OCI-LY3 (cell line): ENCODE measurements around the gene SND1.

ENCODE experiments used
- EZH2phosphoT487 ChIP-seq: fragments of 200-600 bp; shearing (Covaris generic); IDR thresholded peaks from 2 replicates; pipeline ENCODE4 v1.6.1; 2018; ENCODE audit warnings: antibody characterized with exemption, mixed run types, low read depth
- TF ChIP-seq, protein P1 (sequence below): fragments of 200-600, 300-600 bp; sonication (generic); IDR thresholded peaks from 2 replicates; pipeline ENCODE4 v1.5.1; 2014; ENCODE audit warnings: antibody characterized with exemption, low read length, low read depth

DNA sequence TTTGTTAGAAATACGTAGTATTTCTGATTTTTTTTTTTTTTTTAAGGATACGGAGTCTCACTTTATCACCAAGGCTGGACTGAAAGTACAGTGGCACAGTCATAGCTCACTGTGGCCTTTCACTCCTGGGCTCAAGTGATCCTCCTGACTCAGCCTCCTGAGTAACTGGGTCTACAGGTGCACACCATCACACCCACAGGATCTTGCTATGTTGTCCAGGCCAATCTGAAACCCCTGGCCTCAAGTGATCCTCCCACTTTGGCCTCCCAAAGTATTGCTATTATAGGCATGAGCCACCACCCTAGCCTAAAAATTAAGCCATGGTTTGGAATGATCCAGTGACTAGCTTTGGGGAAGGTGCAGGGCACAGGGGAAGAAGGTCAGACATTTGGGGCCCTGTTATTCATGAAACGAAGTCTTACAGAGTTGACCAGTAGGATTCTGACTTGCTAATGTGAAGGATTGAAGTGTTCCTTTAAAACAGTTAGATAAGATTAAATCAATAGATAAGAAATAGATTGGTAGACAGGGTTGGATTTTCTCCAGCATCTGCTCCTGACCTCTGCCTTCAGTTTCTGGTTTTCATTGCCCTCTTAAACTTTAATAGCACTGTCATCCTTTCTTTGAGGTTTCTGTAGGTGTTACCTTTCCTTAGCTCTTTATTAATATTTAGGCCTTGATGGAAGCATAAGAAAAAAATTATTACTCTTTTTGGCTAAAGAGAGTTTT lies 257.6 kb downstream of the SND1 start:
- TF ChIP-seq, protein P1, sequence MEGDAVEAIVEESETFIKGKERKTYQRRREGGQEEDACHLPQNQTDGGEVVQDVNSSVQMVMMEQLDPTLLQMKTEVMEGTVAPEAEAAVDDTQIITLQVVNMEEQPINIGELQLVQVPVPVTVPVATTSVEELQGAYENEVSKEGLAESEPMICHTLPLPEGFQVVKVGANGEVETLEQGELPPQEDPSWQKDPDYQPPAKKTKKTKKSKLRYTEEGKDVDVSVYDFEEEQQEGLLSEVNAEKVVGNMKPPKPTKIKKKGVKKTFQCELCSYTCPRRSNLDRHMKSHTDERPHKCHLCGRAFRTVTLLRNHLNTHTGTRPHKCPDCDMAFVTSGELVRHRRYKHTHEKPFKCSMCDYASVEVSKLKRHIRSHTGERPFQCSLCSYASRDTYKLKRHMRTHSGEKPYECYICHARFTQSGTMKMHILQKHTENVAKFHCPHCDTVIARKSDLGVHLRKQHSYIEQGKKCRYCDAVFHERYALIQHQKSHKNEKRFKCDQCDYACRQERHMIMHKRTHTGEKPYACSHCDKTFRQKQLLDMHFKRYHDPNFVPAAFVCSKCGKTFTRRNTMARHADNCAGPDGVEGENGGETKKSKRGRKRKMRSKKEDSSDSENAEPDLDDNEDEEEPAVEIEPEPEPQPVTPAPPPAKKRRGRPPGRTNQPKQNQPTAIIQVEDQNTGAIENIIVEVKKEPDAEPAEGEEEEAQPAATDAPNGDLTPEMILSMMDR: no peak
- no peak for TF ChIP-seq EZH2phosphoT487
